Brain pericyte (primary cell): ENCODE data around the gene SLC24A3.

Experiments
- DNase-seq: peaks from one replicate; pipeline ENCODE4 v3.0.0-alpha.2; 2012; ENCODE audit warnings: low read depth, low spot score

The SLC24A3 gene

GRCh38 chr20:19271879-19272651, 59.6 kb downstream of the SLC24A3 start:
- DNase-seq: no peak

- DNase-seq: no peak
These were observed 60.7 kb downstream of the SLC24A3 start for GRCh38 chr20:19272976-19273654.

GRCh38 chr20:19274001-19274400, 61.6 kb downstream of the SLC24A3 start:
- DNase-seq: no peak

GRCh38 chr20:19274412-19275015, 62.1 kb downstream of the SLC24A3 start:
- no peak for DNase-seq

- no peak for DNase-seq
These were observed 62.7 kb downstream of the SLC24A3 start for GRCh38 chr20:19275038-19275629.

GRCh38 chr20:19275630-19276071, 63.2 kb downstream of the SLC24A3 start:
- DNase-seq: no peak

- DNase-seq: no peak
These were observed 64.9 kb downstream of the SLC24A3 start for GRCh38 chr20:19277381-19277780.

GRCh38 chr20:19283490-19284025, 71.1 kb downstream of the SLC24A3 start:
- no peak for DNase-seq

- DNase-seq: no peak
These were observed 72.1 kb downstream of the SLC24A3 start for GRCh38 chr20:19284400-19285178.

GRCh38 chr20:19285436-19285835, 73.0 kb downstream of the SLC24A3 start:
- no peak for DNase-seq

- no peak for DNase-seq
These were observed 75.6 kb downstream of the SLC24A3 start for GRCh38 chr20:19288061-19288460.

- DNase-seq: no peak
These were observed 76.2 kb downstream of the SLC24A3 start for GRCh38 chr20:19288636-19289035.

- no peak for DNase-seq
These were observed 77.0 kb downstream of the SLC24A3 start for GRCh38 chr20:19289451-19289850.

GRCh38 chr20:19291024-19291817, 78.8 kb downstream of the SLC24A3 start:
- DNase-seq: no peak

GRCh38 chr20:19291818-19292132, 79.3 kb downstream of the SLC24A3 start:
- no peak for DNase-seq

- no peak for DNase-seq
These were observed 79.8 kb downstream of the SLC24A3 start for GRCh38 chr20:19292254-19292653.

- DNase-seq: no peak
These were observed 82.6 kb downstream of the SLC24A3 start for GRCh38 chr20:19295076-19295475.

- DNase-seq: no peak
These were observed 86.2 kb downstream of the SLC24A3 start for GRCh38 chr20:19298652-19299051.

GRCh38 chr20:19300395-19300794, 88.0 kb downstream of the SLC24A3 start:
- DNase-seq: no peak

- DNase-seq: no peak
These were observed 88.7 kb downstream of the SLC24A3 start for GRCh38 chr20:19301142-19301541.

- DNase-seq: no peak
These were observed 89.4 kb downstream of the SLC24A3 start for GRCh38 chr20:19301843-19302242.
